Stimulated activated CD8-positive, alpha-beta memory T cell treated with anti-CD3 and anti-CD28 coated beads, Interleukin-12 subunit alpha, Interleukin-12 subunit beta, amount 100 ng/mL, for 4 hours (primary cell): ENCODE measurements around the gene ONECUT2.
"Not testable (repeated sequence)": the region's sequence is repeated elsewhere in the genome, so short reads cannot be mapped to it uniquely, and the experiment has no call there.

ENCODE experiments used
- DNase-seq: peaks from one replicate; pipeline ENCODE4 v3.0.0-alpha.2; 2020; ENCODE audit warnings: low read depth

Gene ONECUT2

GRCh38 chr18:57434536-57435494 is at the start of gene ONECUT2:
ONECUT2 (plus strand) TSS chr18:57435374; CDS start chr18:57435717, 343 bp downstream.
- DNase-seq: no peak

- no peak for DNase-seq
Observed at GRCh38 chr18:57389271-57389670, 45.9 kb upstream of the ONECUT2 start.

GRCh38 chr18:57390044-57390443 is 45.1 kb upstream of the ONECUT2 start:
- no peak for DNase-seq

- not testable (repeated sequence) for DNase-seq
Observed at GRCh38 chr18:57394749-57395148, 40.4 kb upstream of the ONECUT2 start.

GRCh38 chr18:57396831-57397230 is 38.3 kb upstream of the ONECUT2 start:
- DNase-seq: not testable (repeated sequence)

GRCh38 chr18:57397440-57398132 is 37.6 kb upstream of the ONECUT2 start:
- DNase-seq: no peak

GRCh38 chr18:57404345-57404744 is 30.8 kb upstream of the ONECUT2 start:
- DNase-seq: no peak

GRCh38 chr18:57409650-57410049 is 25.5 kb upstream of the ONECUT2 start:
- no peak for DNase-seq

- no peak for DNase-seq
Observed at GRCh38 chr18:57410749-57411148, 24.4 kb upstream of the ONECUT2 start.

GRCh38 chr18:57416542-57416941 is 18.6 kb upstream of the ONECUT2 start:
- DNase-seq: no peak

GRCh38 chr18:57422313-57422872 is 12.8 kb upstream of the ONECUT2 start:
- no peak for DNase-seq

- no peak for DNase-seq
Observed at GRCh38 chr18:57423821-57424220, 11.4 kb upstream of the ONECUT2 start.

- DNase-seq: no peak
Observed at GRCh38 chr18:57425096-57425495, 10.1 kb upstream of the ONECUT2 start.

GRCh38 chr18:57426187-57426586 is 9.0 kb upstream of the ONECUT2 start:
- DNase-seq: no peak

- no peak for DNase-seq
Observed at GRCh38 chr18:57427429-57428201, 7.6 kb upstream of the ONECUT2 start.

- DNase-seq: no peak
Observed at GRCh38 chr18:57428221-57429150, 6.7 kb upstream of the ONECUT2 start.

GRCh38 chr18:57429167-57430078 is 5.8 kb upstream of the ONECUT2 start:
- no peak for DNase-seq

GRCh38 chr18:57430079-57431001 is 4.8 kb upstream of the ONECUT2 start:
- no peak for DNase-seq

GRCh38 chr18:57431002-57431382 is 4.2 kb upstream of the ONECUT2 start:
- DNase-seq: no peak
